ENCODE data around the gene HBM.
A peak's percentile ranks its signal among the peaks of the same experiment; 100 is the strongest.
"Not testable (repeated sequence)": the region's sequence is repeated elsewhere in the genome, so short reads cannot be mapped to it uniquely, and the experiment has no call there.

Gene HBM

GRCh38 chr16:165539-166374, at the start of gene HBM:
Gene HBM, plus strand, starts transcription at chr16:165978. Its CDS starts 20 bp downstream, at chr16:165998.
- DNase-seq: no peak

GRCh38 chr16:116015-116414, 49.8 kb upstream of the HBM start:
- DNase-seq: no peak

- DNase-seq: peak; percentile 78
Measured at GRCh38 chr16:117379-118365, 48.1 kb upstream of the HBM start.

- no peak for DNase-seq
Measured at GRCh38 chr16:118857-119256, 46.9 kb upstream of the HBM start.

- no peak for DNase-seq
Measured at GRCh38 chr16:119295-119694, 46.5 kb upstream of the HBM start.

- DNase-seq: no peak
Measured at GRCh38 chr16:119835-120491, 45.8 kb upstream of the HBM start.

- no peak for DNase-seq
Measured at GRCh38 chr16:120756-121155, 45.0 kb upstream of the HBM start.

GRCh38 chr16:122361-122760, 43.4 kb upstream of the HBM start:
- no peak for DNase-seq

- not testable (repeated sequence) for DNase-seq
Measured at GRCh38 chr16:123558-124350, 42.0 kb upstream of the HBM start.

- no peak for DNase-seq
Measured at GRCh38 chr16:125011-125410, 40.8 kb upstream of the HBM start.

- no peak for DNase-seq
Measured at GRCh38 chr16:129075-129474, 36.7 kb upstream of the HBM start.

- no peak for DNase-seq
Measured at GRCh38 chr16:130533-131173, 35.1 kb upstream of the HBM start.

- DNase-seq: no peak
Measured at GRCh38 chr16:132120-132519, 33.7 kb upstream of the HBM start.

- no peak for DNase-seq
Measured at GRCh38 chr16:133716-134115, 32.1 kb upstream of the HBM start.

- DNase-seq: no peak
Measured at GRCh38 chr16:138049-138417, 27.7 kb upstream of the HBM start.

GRCh38 chr16:140175-140857, 25.5 kb upstream of the HBM start:
- no peak for DNase-seq

- DNase-seq: no peak
Measured at GRCh38 chr16:142405-142967, 23.3 kb upstream of the HBM start.

- DNase-seq: no peak
Measured at GRCh38 chr16:143047-143446, 22.7 kb upstream of the HBM start.

GRCh38 chr16:143456-143855, 22.3 kb upstream of the HBM start:
- no peak for DNase-seq

GRCh38 chr16:144797-145252, 21.0 kb upstream of the HBM start:
- DNase-seq: no peak

GRCh38 chr16:146646-147045, 19.1 kb upstream of the HBM start:
- DNase-seq: no peak

Measured in NCI-H2029 (cell line).